Left ventricle myocardium inferior (tissue), 1 donor: ENCODE measurements around the gene PIK3R1. TPM values are rescaled to one million over a fixed set of nuclear protein-coding genes. Genes with fewer than 3 reads are reported as not detected.

Experiments
- DNase-seq: peaks from one replicate; pipeline ENCODE4 v3.0.0-alpha.2; 2020
- H3K27ac ChIP-seq: fragments of 200-600 bp; replicated peaks from 2 replicates; pipeline ENCODE4 v1.8.0; 2021
- H3K27me3 ChIP-seq: fragments of 200-600 bp; 2 replicates; pipeline ENCODE4 v1.8.0; 2021; ENCODE audit warnings: low read depth
- H3K36me3 ChIP-seq: fragments of 200-600 bp; 2 replicates; pipeline ENCODE4 v1.8.0; 2021
- H3K4me1 ChIP-seq: fragments of 200-600 bp; 2 replicates; pipeline ENCODE4 v1.8.0; 2021
- H3K4me3 ChIP-seq: fragments of 200-600 bp; 2 replicates; pipeline ENCODE4 v1.8.0; 2021; ENCODE audit warnings: mild to moderate bottlenecking, moderate library complexity
- H3K9me3 ChIP-seq: fragments of 200-600 bp; replicated peaks from 2 replicates; pipeline ENCODE4 v1.8.0; 2021
- CTCF ChIP-seq: fragments of 200-600 bp; IDR thresholded peaks from 2 replicates; pipeline ENCODE4 v1.8.0; 2021; ENCODE audit warnings: antibody characterized with exemption, mild to moderate bottlenecking, borderline replicate concordance
- intact Hi-C: fragments of 100-400 bp; cut with micrococcal nuclease; formaldehyde crosslinking; loops from one replicate; pipeline ENCODE4 v1.11.0; 2022
- total RNA-seq: library from RNA; stranded (reverse); fragmentation: NEBNext Ultra II Directional; extraction: Animal tissue kit (Norgen Biotek cat#: 25700); gene quantifications from one replicate; pipeline ENCODE4 v1.2.1, GENCODE V29; 2021
- donor health status: DM: no; HTN: yes; CAD: no; lungs with severe emphysema.

The PIK3R1 gene
- total RNA-seq, 1 donor from 2014 or later, result 132 TPM

- DNase-seq, result no peak
- no peak overlapping the region for H3K4me3 ChIP-seq
- H3K36me3 ChIP-seq, result no peaks in the 10 kb centered on the region
- H3K4me1 ChIP-seq, result peaks cover 100% of the 10 kb centered on the region
- no peaks in the 10 kb centered on the region for H3K9me3 ChIP-seq
- H3K27ac ChIP-seq, result peak overlapping the region; percentile 91
- intact Hi-C loops, result no loop called here
- H3K27me3 ChIP-seq, result no peaks in the 10 kb centered on the region
- no peak for TF ChIP-seq CTCF
These were observed 45.6 kb downstream of the PIK3R1 start for GRCh38 chr5:68261169-68261568.

GRCh38 chr5:68261569-68262065 lies 46.1 kb downstream of the PIK3R1 start:
- H3K9me3 ChIP-seq, result no peaks in the 10 kb centered on the region
- H3K4me3 ChIP-seq, result no peak overlapping the region
- H3K4me1 ChIP-seq, result peaks cover 100% of the 10 kb centered on the region
- TF ChIP-seq CTCF, result peak; percentile 35
- H3K27me3 ChIP-seq, result no peaks in the 10 kb centered on the region
- intact Hi-C loops, result no loop called here
- no peaks in the 10 kb centered on the region for H3K36me3 ChIP-seq
- no peak for DNase-seq
- H3K27ac ChIP-seq, result peak overlapping the region; percentile 91

- H3K4me1 ChIP-seq, result peaks cover 100% of the 10 kb centered on the region
- peak overlapping the region; percentile 91 for H3K27ac ChIP-seq
- intact Hi-C loops, result no loop called here
- DNase-seq, result peak; percentile 35
- H3K4me3 ChIP-seq, result no peak overlapping the region
- H3K9me3 ChIP-seq, result no peaks in the 10 kb centered on the region
- TF ChIP-seq CTCF, result no peak
- H3K36me3 ChIP-seq, result no peaks in the 10 kb centered on the region
- H3K27me3 ChIP-seq, result no peaks in the 10 kb centered on the region
These were observed 48.7 kb downstream of the PIK3R1 start for GRCh38 chr5:68264024-68264956.

GRCh38 chr5:68265347-68265746 lies 49.8 kb downstream of the PIK3R1 start:
- Histone ChIP-seq H3K36me3 (no peaks in the 10 kb centered on the region), H3K4me3 (no peak overlapping the region), H3K9me3 (no peaks in the 10 kb centered on the region), H3K27me3 (no peaks in the 10 kb centered on the region), H3K4me1 (peaks cover 100% of the 10 kb centered on the region), H3K27ac (peak overlapping the region; percentile 91)
- intact Hi-C loops, result no loop called here
- no peak for TF ChIP-seq CTCF
- no peak for DNase-seq

- DNase-seq, result no peak
- Histone ChIP-seq H3K36me3 (no peaks in the 10 kb centered on the region), H3K4me1 (peaks cover 100% of the 10 kb centered on the region), H3K4me3 (peak overlapping the region; percentile 3), H3K27me3 (no peaks in the 10 kb centered on the region), H3K27ac (peak overlapping the region; percentile 91), H3K9me3 (no peaks in the 10 kb centered on the region)
- intact Hi-C loops, result no loop called here
- no peak for TF ChIP-seq CTCF
These were observed 50.4 kb downstream of the PIK3R1 start for GRCh38 chr5:68265822-68266395.
